HepG2 (cell line): ENCODE data around the gene TTC19. TPM values are rescaled to one million over a fixed set of nuclear protein-coding genes. Genes with fewer than 3 reads are reported as not detected.
A peak's percentile ranks its signal among the peaks of the same experiment; 100 is the strongest.

Source experiments
- ATAC-seq: fragments of 200-7000 bp; cut with Tn5 transposase; 3 replicates; pipeline ENCODE4 v1.9.1; 2020; ENCODE audit warnings: mild to moderate bottlenecking, moderate library complexity
- BruUV-seq: library from RNA; stranded (reverse); fragments of 400-500 nt; replicated peaks from 2 replicates; lab custom pipeline; 2021; lab: Mats Ljungman, UMichigan
- CTCF ChIA-PET: fragments of 300-600 bp; formaldehyde crosslinking; extraction: SDS; loops from one replicate; lab custom pipeline; 2021; ENCODE audit warnings: low total read pairs, inconsistent platforms, low intra/inter-chr PET ratio; lab: Yijun Ruan, JAX
- POLR2A ChIA-PET: fragments of 350-600 bp; sonication (Branson Sonifier 250); formaldehyde crosslinking; loops from one replicate; lab custom pipeline; 2020; ENCODE audit warnings: antibody characterized with exemption, inconsistent platforms; lab: Yijun Ruan, JAX
- DNase-seq: peaks from one replicate; pipeline ENCODE4 v3.0.0-alpha.2; 2015; ENCODE audit warnings: low spot score
- FAIRE-seq: peaks from 3 replicates; lab custom pipeline; 2011; peaks lifted over from hg19 to GRCh38; lab: Jason Lieb, UNC
- H2AFZ ChIP-seq: one replicate; pipeline ENCODE4 v1.6.1; 2011; ENCODE audit warnings: low read length, inconsistent platforms
- H3K27ac ChIP-seq: fragments of 300-600 bp; 3 replicates; pipeline ENCODE4 v1.8.0; 2011; ENCODE audit warnings: mixed run types, mild to moderate bottlenecking, mixed read lengths, low read length, inconsistent platforms; ENCODE audit not compliant: insufficient read depth; ENCODE audit errors: extremely low read length
- H3K27me3 ChIP-seq, 2 experiments: fragments of 200-600 bp in 1 of 2; 2 replicates in 1 of 2; 3 replicates in 1 of 2; pipeline versions ENCODE4 v1.6.0 to v1.8.0; 2011; ENCODE audit warnings: low read length in 2 of 2, mild to moderate bottlenecking in 2 of 2, moderate library complexity in 2 of 2, inconsistent platforms in 1 of 2; ENCODE audit not compliant: insufficient read depth in 2 of 2, control insufficient read depth in 1 of 2
- H3K36me3 ChIP-seq, 2 experiments: fragments of 200-600 bp in 1 of 2; replicated peaks in 1 of 2; 2 replicates in 1 of 2; 3 replicates in 1 of 2; pipeline versions ENCODE4 v1.5.1 to v1.8.0; 2011; ENCODE audit warnings: low read length in 2 of 2, inconsistent platforms in 1 of 2; ENCODE audit not compliant: insufficient read depth in 2 of 2, control insufficient read depth in 1 of 2
- H3K4me1 ChIP-seq: 2 replicates; pipeline ENCODE4 v1.5.1; 2012; ENCODE audit warnings: low read length, inconsistent platforms; ENCODE audit not compliant: insufficient read depth
- H3K4me2 ChIP-seq: 2 replicates; pipeline ENCODE4 v1.6.0; 2011; ENCODE audit warnings: low read depth, low read length, inconsistent platforms
- H3K4me3 ChIP-seq, 3 experiments: fragments of 200-600 bp in 1 of 3; sonication (generic), shearing (Covaris generic) in 1 of 3; replicated peaks in 1 of 3; 2 replicates each; pipeline ENCODE4 v1.5.1; 2011 to 2016; ENCODE audit warnings: low read length in 3 of 3, inconsistent platforms in 2 of 3, low read depth in 2 of 3, mild to moderate bottlenecking in 2 of 3, control low read depth in 1 of 3, mixed read lengths in 1 of 3; ENCODE audit not compliant: insufficient read depth in 1 of 3
- H3K79me2 ChIP-seq: one replicate; pipeline ENCODE4 v1.6.1; 2011; ENCODE audit warnings: low read length, inconsistent platforms; ENCODE audit not compliant: insufficient read depth
- H3K9ac ChIP-seq: 2 replicates; pipeline ENCODE4 v1.6.0; 2011; ENCODE audit warnings: mild to moderate bottlenecking, low read depth, low read length, inconsistent platforms; ENCODE audit not compliant: insufficient read depth
- H3K9me3 ChIP-seq: 2 replicates; pipeline ENCODE4 v1.5.1; 2012; ENCODE audit warnings: mild to moderate bottlenecking, low read length
- H4K20me1 ChIP-seq: 2 replicates; pipeline ENCODE4 v1.6.0; 2011; ENCODE audit warnings: inconsistent platforms, mild to moderate bottlenecking, low read length, moderate library complexity; ENCODE audit not compliant: insufficient read depth
- GFI1 ChIP-seq: sonication (generic); formaldehyde crosslinking; IDR thresholded peaks from 2 replicates; pipeline ENCODE4 v1.5.0; 2020; ENCODE audit warnings: missing genetic modification reagents, mild to moderate bottlenecking, borderline replicate concordance
- HMG20B ChIP-seq: conservative IDR thresholded peaks from 2 replicates; pipeline ENCODE4 v1.6.1; 2016; ENCODE audit warnings: missing genetic modification reagents, missing compliant biosample characterization
- HOMEZ ChIP-seq: IDR thresholded peaks from 2 replicates; pipeline ENCODE4 v1.6.1; 2016; ENCODE audit warnings: low read depth
- MEIS1 ChIP-seq: sonication (generic); formaldehyde crosslinking; IDR thresholded peaks from 2 replicates; pipeline ENCODE4 v1.9.0; 2021; ENCODE audit warnings: mild to moderate bottlenecking, missing genetic modification reagents, moderate library complexity, borderline replicate concordance
- NR1H2 ChIP-seq: sonication (generic); formaldehyde crosslinking; IDR thresholded peaks from 2 replicates; pipeline ENCODE4 v1.8.1; 2022; ENCODE audit warnings: low read depth, missing genetic modification reagents, borderline replicate concordance
- ZNF281 ChIP-seq: sonication (generic); formaldehyde crosslinking; IDR thresholded peaks from 2 replicates; pipeline ENCODE4 v1.4.0; 2020; ENCODE audit warnings: missing genetic modification reagents, borderline replicate concordance
- WGBS: methylation state at CpG from one replicate; pipeline ENCODE4 v1.1.6; 2017; ENCODE audit warnings: low lambda C conversion rate; 5-methylcytosine and 5-hydroxymethylcytosine counted together
- in situ Hi-C: cut with HindIII; loops from 2 replicates; pipeline ENCODE4 v1.10.0; 2017; ENCODE audit warnings: low pct_unique_long_range_greater_than_20kb; ENCODE audit not compliant: extremely low pct_ligation_motif_present
- intact Hi-C: fragments of 100-400 bp; cut with micrococcal nuclease; formaldehyde crosslinking; loops from one replicate; pipeline ENCODE4 v1.10.0; 2022; ENCODE audit not compliant: unreplicated experiment
- polyA plus RNA-seq, 8 experiments: library from polyadenylated mRNA; depleted of rRNA in 3 of 8; stranded (reverse) in 7 of 8; unstranded in 1 of 8; fragments of >200 nt; fragmentation: Illumina TruSeq in 4 of 8; extraction: Trizol in 4 of 8; gene quantifications; 2 replicates each; pipeline versions ENCODE4 v1.2.1 to v1.2.3, GENCODE V29; 2011 to 2016; ENCODE audit warnings: low read depth in 4 of 8, missing spikeins in 1 of 8, mixed read lengths in 1 of 8; ENCODE audit not compliant: insufficient read depth in 1 of 8
- total RNA-seq, 5 experiments: library from RNA; depleted of rRNA; stranded (reverse); fragments of >200 nt; fragmentation: Illumina TruSeq; extraction: Trizol; gene quantifications; 2 replicates each; pipeline ENCODE4 v1.2.3, GENCODE V29; 2016; ENCODE audit warnings: low read depth in 1 of 5

TTC19 gene
- total and polyA plus RNA-seq, 2 of the 13 experiments (the other 11 are each of a cell fraction or from before 2014, with no cell fraction given) = 4.4 to 24.3 TPM

GRCh38 chr17:15955793-15956541, 43.7 kb upstream of the TTC19 start:
- ATAC-seq = no peak
- POLR2A ChIA-PET = no interaction called here

More at GRCh38 chr17:15955793-15956541, 43.7 kb upstream of the TTC19 start:
- H3K4me3 ChIP-seq = no peak overlapping the region
- CTCF ChIA-PET = no interaction called here
- FAIRE-seq = no peak
- no TSS peak for BruUV-seq
- TF ChIP-seq NR1H2 (CRISPR knock-in tag) (no peak), HMG20B (CRISPR knock-in tag) (no peak), HOMEZ (CRISPR knock-in tag) (peak; percentile 21; the same call in 1 of the 2 replicates), MEIS1 (no peak), ZNF281 (CRISPR knock-in tag) (peak; percentile 79; the same call in 1 of the 2 replicates), GFI1 (CRISPR knock-in tag) (no peak)
- TF ChIP-seq, all 625 proteins: peak for 2
- H3K27me3 ChIP-seq = no peaks in the 10 kb centered on the region
- no peak overlapping the region for H2AFZ ChIP-seq
- no peak overlapping the region for H3K4me2 ChIP-seq
- peaks cover 29% of the 10 kb centered on the region for H3K4me1 ChIP-seq
- H3K36me3 ChIP-seq = peaks cover 0 to 4% of the 10 kb centered on the region in 2 experiments; a peak in 3 of 5 replicates
- intact Hi-C loops = no loop called here
- in situ Hi-C loops = no loop called here
- H4K20me1 ChIP-seq = no peaks in the 10 kb centered on the region
- 94% methylated on average over 14 of the region's 14 CpGs for whole genome bisulfite sequencing
- H3K9ac ChIP-seq = no peak overlapping the region
- no peak for DNase-seq
- H3K27ac ChIP-seq = no peak overlapping the region
- H3K79me2 ChIP-seq = peaks cover 6% of the 10 kb centered on the region
- no peaks in the 10 kb centered on the region for H3K9me3 ChIP-seq
